ENCODE data around the gene ARMC10. TPM values are rescaled to one million over a fixed set of nuclear protein-coding genes. Genes with fewer than 3 reads are reported as not detected.
"Not testable (repeated sequence)": the region's sequence is repeated elsewhere in the genome, so short reads cannot be mapped to it uniquely, and the experiment has no call there.

Gene ARMC10
- total and polyA plus RNA-seq, 9 of the 15 experiments (the other 6 are each of a cell fraction or from before 2014, with no cell fraction given): 17.0 to 113 (median 72.6) TPM

GRCh38 chr7:103095558-103095957, 20.6 kb downstream of the ARMC10 start:
- H3K9ac ChIP-seq (ENCODE audit: insufficient read depth in 1 of 2, low read depth in 2 of 2, low read length in 2 of 2); intact Hi-C loops (cut with micrococcal nuclease); H3K27ac ChIP-seq (ENCODE audit: extremely low read depth, low read depth, low read length); FAIRE-seq; H3K4me1 ChIP-seq (replicated peaks in 1 of 2; ENCODE audit: control insufficient read depth in 2 of 2, insufficient read depth in 2 of 2, low read length in 2 of 2); DNase-seq (ENCODE audit: extremely low read depth in 1 of 4, low spot score in 3 of 4); in situ Hi-C loops (cut with MboI); BruUV-seq (replicated peaks); H3K4me2 ChIP-seq (ENCODE audit: insufficient read depth, low read length); H3K9me3 ChIP-seq (replicated peaks; ENCODE audit: control insufficient read depth, insufficient read depth, low read depth, low read length); H3K4me3 ChIP-seq; H4K20me1 ChIP-seq (replicated peaks; ENCODE audit: control insufficient read depth, insufficient read depth, low read length); H3K9me1 ChIP-seq (ENCODE audit: control insufficient read depth, insufficient read depth, low read length); H3K79me2 ChIP-seq (ENCODE audit: control insufficient read depth, insufficient read depth, low read length); H3K27me3 ChIP-seq (ENCODE audit: control insufficient read depth in 2 of 2, insufficient read depth in 2 of 2, low read length in 2 of 2); H2AFZ ChIP-seq (ENCODE audit: low read depth, low read length); ATAC-seq: not testable (repeated sequence)
- ChIA-PET POLR2A (interaction anchor here (1.0 to 2.5 kb wide), 2 partner anchors 9 to 14 kb away, joined by 3 to 11 read pairs; no protein-coding TSS in a partner anchor), CTCF (ENCODE audit: low intra/inter-chr PET ratio) (interaction anchor here (0.5 to 0.7 kb wide), 2 partner anchors 203 to 1065 kb away, joined by 3 read pairs; no protein-coding TSS in a partner anchor)
- WGBS (ENCODE audit: insufficient coverage, low coverage, missing lambda C conversion rate): 100% methylated on average over 1 of the region's 2 CpGs
- peaks cover 71% of the 10 kb centered on the region for H3K36me3 ChIP-seq (ENCODE audit: control insufficient read depth, insufficient read depth, low read length)
- TF ChIP-seq KDM1A (IDR thresholded peaks at IDR 0.05) (0 out of 4 replicates have a peak, but pooled peaks of 1 of the 2 experiments have one; percentile 22), BCOR (IDR thresholded peaks at IDR 0.05) (0 out of 2 replicates have a peak, but pooled peaks have one; percentile 31), ZNF146 (CRISPR knock-in tag; IDR thresholded peaks at IDR 0.05; ENCODE audit: unreplicated experiment) (peak; percentile 24)

- H3K9me1 ChIP-seq (ENCODE audit: control insufficient read depth, insufficient read depth, low read length): no peaks in the 10 kb centered on the region
- H3K36me3 ChIP-seq (ENCODE audit: control insufficient read depth, insufficient read depth, low read length): peaks cover 72% of the 10 kb centered on the region
- H3K4me1 ChIP-seq (replicated peaks in 1 of 2; ENCODE audit: control insufficient read depth in 2 of 2, insufficient read depth in 2 of 2, low read length in 2 of 2): no peaks in the 10 kb centered on the region
- intact Hi-C loops (cut with micrococcal nuclease): no loop called here
- H3K4me2 ChIP-seq (ENCODE audit: insufficient read depth, low read length): no peak overlapping the region
- CTCF ChIA-PET (ENCODE audit: low intra/inter-chr PET ratio): no interaction called here
- 90% methylated on average over 2 of the region's 2 CpGs for WGBS (ENCODE audit: insufficient coverage, low coverage, missing lambda C conversion rate)
- TF ChIP-seq SRSF7 (optimal IDR thresholded peaks at IDR 0.05; ENCODE audit: low read depth, low read length): no peak
- TF ChIP-seq MCM3 (IDR thresholded peaks at IDR 0.05): no peak
- TF ChIP-seq PREB (CRISPR knock-in tag; IDR thresholded peaks at IDR 0.05): no peak
- TF ChIP-seq SMARCC2 (IDR thresholded peaks at IDR 0.05; ENCODE audit: low read depth): no peak
- TF ChIP-seq CREB5 (CRISPR knock-in tag; IDR thresholded peaks at IDR 0.05): no peak
- H4K20me1 ChIP-seq (replicated peaks; ENCODE audit: control insufficient read depth, insufficient read depth, low read length): no peaks in the 10 kb centered on the region
- no peak overlapping the region for H2AFZ ChIP-seq (ENCODE audit: low read depth, low read length)
- no peak overlapping the region for H3K4me3 ChIP-seq
- no peak overlapping the region for H3K9ac ChIP-seq (ENCODE audit: insufficient read depth in 1 of 2, low read depth in 2 of 2, low read length in 2 of 2)
- no TSS peak for BruUV-seq (replicated peaks)
- no peaks in the 10 kb centered on the region for H3K79me2 ChIP-seq (ENCODE audit: control insufficient read depth, insufficient read depth, low read length)
- DNase-seq (ENCODE audit: extremely low read depth in 1 of 4, low spot score in 3 of 4): no peak
- FAIRE-seq: no peak
- H3K9me3 ChIP-seq (replicated peaks; ENCODE audit: control insufficient read depth, insufficient read depth, low read depth, low read length): no peaks in the 10 kb centered on the region
- no peak for ATAC-seq
- no peaks in the 10 kb centered on the region for H3K27me3 ChIP-seq (ENCODE audit: control insufficient read depth in 2 of 2, insufficient read depth in 2 of 2, low read length in 2 of 2)
- H3K27ac ChIP-seq (ENCODE audit: extremely low read depth, low read depth, low read length): no peak overlapping the region
- POLR2A ChIA-PET: interaction anchor here (0.7 to 2.5 kb wide), 4 partner anchors 8 to 52 kb away, joined by 3 to 11 read pairs (median 4); partner anchors contain the start of gene NAPEPLD
- in situ Hi-C loops (cut with MboI): no loop called here
Measured at GRCh38 chr7:103097041-103097440, 22.1 kb downstream of the ARMC10 start.

Data from K562 (cell line).